ENCODE data around the gene GPM6B. TPM values are rescaled to one million over a fixed set of nuclear protein-coding genes. Genes with fewer than 3 reads are reported as not detected.

GPM6B gene
- total and polyA plus RNA-seq, 2 donors (not counting 3 experiments of a cell fraction or from before 2014, with no cell fraction given): 0.30 TPM; not detected in 1

GRCh38 chrX:13815664-13816063, 1.2 kb downstream of the GPM6B start:
- DNase-seq (ENCODE audit: low read depth, low spot score) (no peak), FAIRE-seq (no peak)
- H3K4me3 ChIP-seq (replicated peaks in 1 of 3; ENCODE audit: insufficient read depth in 1 of 3, low read depth in 1 of 3, low read length in 3 of 3): no peak overlapping the region
- BruUV-seq (replicated peaks): no TSS peak
- CTCF ChIA-PET: no interaction called here
- no peaks in the 10 kb centered on the region for H3K27me3 ChIP-seq (ENCODE audit: control insufficient read depth in 2 of 2, insufficient read depth in 2 of 2, low read length in 2 of 2)
- no peak overlapping the region for H3K4me2 ChIP-seq (ENCODE audit: insufficient read depth, low read length)
- dilution Hi-C loops (cut with MboI; ENCODE audit: extremely low pct_ligation_motif_present, low sequenced_read_pairs) (no loop called here), intact Hi-C loops (cut with micrococcal nuclease) (no loop called here)
- H3K9me3 ChIP-seq (replicated peaks; ENCODE audit: control insufficient read depth, insufficient read depth, low read length): no peaks in the 10 kb centered on the region
- no peak for TF ChIP-seq MYC (IDR thresholded peaks at IDR 0.05; ENCODE audit: low read depth, low read length)
- TF ChIP-seq JUN (IDR thresholded peaks at IDR 0.05; ENCODE audit: borderline replicate concordance, insufficient read depth, insufficient read length, low read depth): no peak
- no peak for TF ChIP-seq CTCF (IDR thresholded peaks at IDR 0.05; ENCODE audit: extremely low read depth in 1 of 2, insufficient read depth in 1 of 2, low read depth in 1 of 2, low read length in 2 of 2)
- TF ChIP-seq GATA2 (IDR thresholded peaks at IDR 0.05; ENCODE audit: insufficient read depth, insufficient read length, low read depth, low read length): no peak
- no peak for TF ChIP-seq FOS (IDR thresholded peaks at IDR 0.05; ENCODE audit: borderline replicate concordance, insufficient read depth, low read length)
- TF ChIP-seq POLR2AphosphoS5 (IDR thresholded peaks at IDR 0.05; ENCODE audit: insufficient read depth, low read depth, low read length): no peak
- TF ChIP-seq EZH2 (IDR thresholded peaks at IDR 0.05; ENCODE audit: borderline replicate concordance, low read depth, low read length, severe bottlenecking): no peak
- TF ChIP-seq MAX (IDR thresholded peaks at IDR 0.05; ENCODE audit: insufficient read depth, insufficient read length): no peak
- TF ChIP-seq POLR2A (IDR thresholded peaks at IDR 0.05; ENCODE audit: low read depth, low read length): no peak
- POLR2A ChIA-PET: no interaction called here
- H3K9ac ChIP-seq (replicated peaks; ENCODE audit: extremely low read depth, insufficient read depth, low read length): no peak overlapping the region
- no peaks in the 10 kb centered on the region for H4K20me1 ChIP-seq (replicated peaks; ENCODE audit: control insufficient read depth, extremely low read depth, insufficient read depth, low read length)
- no peak overlapping the region for H3K27ac ChIP-seq (ENCODE audit: insufficient read depth, low read depth, low read length)
- H2AFZ ChIP-seq (ENCODE audit: low read depth, low read length): no peak overlapping the region
- no peaks in the 10 kb centered on the region for H3K36me3 ChIP-seq (ENCODE audit: control insufficient read depth in 2 of 2, extremely low read depth in 1 of 2, insufficient read depth in 2 of 2, low read length in 2 of 2)
- H3K79me2 ChIP-seq (ENCODE audit: control insufficient read depth, insufficient read depth, low read length): no peaks in the 10 kb centered on the region
- no peaks in the 10 kb centered on the region for H3K4me1 ChIP-seq (ENCODE audit: control insufficient read depth, extremely low read depth, insufficient read depth, low read length)
- H3K9me1 ChIP-seq (replicated peaks; ENCODE audit: control insufficient read depth, extremely low read depth, insufficient read depth, low read length): no peaks in the 10 kb centered on the region
